WTC11 (cell line): ENCODE results near the gene RAB11FIP3. TPM values are rescaled to one million over a fixed set of nuclear protein-coding genes. Genes with fewer than 3 reads are reported as not detected.

Experiments used
- ATAC-seq: fragments of 200-7000 bp; cut with Tn5 transposase; 2 replicates; pipeline ENCODE4 v1.10.0; 2021; ENCODE audit warnings: mild to moderate bottlenecking, moderate library complexity
- CTCF ChIA-PET: fragments of 300-600 bp; sonication (Branson Sonifier 250); formaldehyde crosslinking; loops from one replicate; lab custom pipeline; 2021; ENCODE audit warnings: antibody characterized with exemption; lab: Charles Lee
- POLR2A ChIA-PET: fragments of 350-600 bp; sonication (Branson Sonifier 250); formaldehyde crosslinking; loops from one replicate; lab custom pipeline; 2021; ENCODE audit warnings: antibody characterized with exemption; lab: Charles Lee
- DNase-seq: peaks from one replicate; pipeline ENCODE4 v3.0.0; 2021; ENCODE audit warnings: low spot score
- H3K27ac Mint-ChIP-seq: 2 replicates; pipeline ENCODE4 v1.8.0; 2021; ENCODE audit warnings: mixed read lengths
- H3K27me3 Mint-ChIP-seq: 2 replicates; pipeline ENCODE4 v1.8.0; 2021; ENCODE audit warnings: low read depth, mild to moderate bottlenecking, moderate library complexity, mixed read lengths
- H3K36me3 Mint-ChIP-seq: 2 replicates; pipeline ENCODE4 v1.8.0; 2021; ENCODE audit warnings: mixed read lengths
- H3K4me1 Mint-ChIP-seq: 2 replicates; pipeline ENCODE4 v1.8.0; 2022; ENCODE audit warnings: mixed read lengths
- H3K4me3 Mint-ChIP-seq: 2 replicates; pipeline ENCODE4 v1.8.0; 2021; ENCODE audit warnings: mild to moderate bottlenecking, moderate library complexity, mixed read lengths
- H3K9me3 Mint-ChIP-seq: 2 replicates; pipeline ENCODE4 v1.8.0; 2021; ENCODE audit warnings: mixed read lengths
- ATF1 ChIP-seq: sonication (generic); formaldehyde crosslinking; IDR thresholded peaks from 2 replicates; pipeline ENCODE4 v1.8.1; 2023; ENCODE audit warnings: mild to moderate bottlenecking, moderate library complexity, missing genetic modification reagents
- ESRRA ChIP-seq: sonication (generic); formaldehyde crosslinking; IDR thresholded peaks from 2 replicates; pipeline ENCODE4 v1.8.1; 2022; ENCODE audit warnings: mild to moderate bottlenecking, missing genetic modification reagents, borderline replicate concordance
- FOXJ3 ChIP-seq: sonication (generic); formaldehyde crosslinking; IDR thresholded peaks from 2 replicates; pipeline ENCODE4 v1.9.0; 2021; ENCODE audit warnings: missing genetic modification reagents, mild to moderate bottlenecking, borderline replicate concordance
- FOXK1 ChIP-seq: sonication (generic); formaldehyde crosslinking; IDR thresholded peaks from 2 replicates; pipeline ENCODE4 v1.8.0; 2022; ENCODE audit warnings: mild to moderate bottlenecking, moderate library complexity, missing genetic modification reagents
- FOXP1 ChIP-seq: sonication (generic); formaldehyde crosslinking; IDR thresholded peaks from 2 replicates; pipeline ENCODE4 v1.8.0; 2022; ENCODE audit warnings: missing genetic modification reagents, mild to moderate bottlenecking, moderate library complexity, borderline replicate concordance
- GRHL2 ChIP-seq: fragments of 250-450 bp; sonication (Bioruptor Pico); IDR thresholded peaks from 2 replicates; pipeline ENCODE4 v1.8.0; 2022; ENCODE audit warnings: mild to moderate bottlenecking, moderate library complexity; ENCODE audit not compliant: insufficient replicate concordance, severe bottlenecking
- NFE2L1 ChIP-seq: sonication (generic); formaldehyde crosslinking; IDR thresholded peaks from 2 replicates; pipeline ENCODE4 v1.8.1; 2023; ENCODE audit warnings: missing genetic modification reagents
- NR3C1 ChIP-seq: sonication (generic); formaldehyde crosslinking; conservative IDR thresholded peaks from 2 replicates; pipeline ENCODE4 v1.8.1; 2023; ENCODE audit warnings: low read depth, mild to moderate bottlenecking, missing genetic modification reagents
- TEAD1 ChIP-seq: sonication (generic); formaldehyde crosslinking; IDR thresholded peaks from 2 replicates; pipeline ENCODE4 v1.8.0; 2022; ENCODE audit warnings: mild to moderate bottlenecking, missing genetic modification reagents
- ZNF121 ChIP-seq: sonication (generic); formaldehyde crosslinking; IDR thresholded peaks from 2 replicates; pipeline ENCODE4 v1.8.0; 2023; ENCODE audit warnings: missing genetic modification reagents
- ZNF317 ChIP-seq: sonication (generic); formaldehyde crosslinking; IDR thresholded peaks from 2 replicates; pipeline ENCODE4 v1.8.1; 2023; ENCODE audit warnings: low read depth, mild to moderate bottlenecking, moderate library complexity, missing genetic modification reagents, borderline replicate concordance
- ZNF396 ChIP-seq: fragments of 250-450 bp; sonication (Bioruptor Pico); IDR thresholded peaks from 2 replicates; pipeline ENCODE4 v1.8.0; 2021; ENCODE audit warnings: mild to moderate bottlenecking, moderate library complexity, borderline replicate concordance
- ZNF416 ChIP-seq: fragments of 250-450 bp; sonication (Bioruptor Pico); IDR thresholded peaks from 2 replicates; pipeline ENCODE4 v1.9.0; 2021; ENCODE audit warnings: mild to moderate bottlenecking, inconsistent platforms
- ZNF423 ChIP-seq: fragments of 250-450 bp; sonication (Bioruptor Pico); IDR thresholded peaks from 2 replicates; pipeline ENCODE4 v2.1.2; 2022; ENCODE audit warnings: mild to moderate bottlenecking, moderate library complexity
- total RNA-seq: library from RNA; stranded (reverse); gene quantifications from 3 replicates; pipeline ENCODE4 v1.2.3, GENCODE V29; 2021
- TF ChIP-seq, protein P1 (sequence below): sonication (generic); formaldehyde crosslinking; IDR thresholded peaks from 2 replicates; pipeline ENCODE4 v1.8.1; 2023; ENCODE audit warnings: mild to moderate bottlenecking, missing genetic modification reagents, moderate library complexity
- TF ChIP-seq, protein P2 (sequence below): sonication (generic); formaldehyde crosslinking; IDR thresholded peaks from 2 replicates; pipeline ENCODE4 v1.8.0; 2022; ENCODE audit warnings: mild to moderate bottlenecking, missing genetic modification reagents
- TF ChIP-seq, protein P3 (sequence below): fragments of 250-450 bp; sonication (Bioruptor Pico); IDR thresholded peaks from 2 replicates; pipeline ENCODE4 v1.8.0; 2021; ENCODE audit warnings: mild to moderate bottlenecking
- TF ChIP-seq, protein P4 (sequence below): fragments of 250-450 bp; sonication (Bioruptor Pico); IDR thresholded peaks from 2 replicates; pipeline ENCODE4 v1.9.0; 2021; ENCODE audit warnings: mild to moderate bottlenecking
- TF ChIP-seq, protein P5 (sequence below): sonication (generic); formaldehyde crosslinking; IDR thresholded peaks from 2 replicates; pipeline ENCODE4 v1.8.1; 2022; ENCODE audit warnings: low read depth, missing genetic modification reagents, borderline replicate concordance
- TF ChIP-seq, protein P6 (sequence below): sonication (generic); formaldehyde crosslinking; IDR thresholded peaks from 2 replicates; pipeline ENCODE4 v1.8.1; 2023; ENCODE audit warnings: mild to moderate bottlenecking, missing genetic modification reagents
- TF ChIP-seq, protein P7 (sequence below): sonication (generic); formaldehyde crosslinking; IDR thresholded peaks from 2 replicates; pipeline ENCODE4 v1.8.1; 2023; ENCODE audit warnings: mild to moderate bottlenecking, missing genetic modification reagents, borderline replicate concordance

The RAB11FIP3 gene
- total RNA-seq, 1 experiment from 2014 or later = 38.6 TPM

DNA sequence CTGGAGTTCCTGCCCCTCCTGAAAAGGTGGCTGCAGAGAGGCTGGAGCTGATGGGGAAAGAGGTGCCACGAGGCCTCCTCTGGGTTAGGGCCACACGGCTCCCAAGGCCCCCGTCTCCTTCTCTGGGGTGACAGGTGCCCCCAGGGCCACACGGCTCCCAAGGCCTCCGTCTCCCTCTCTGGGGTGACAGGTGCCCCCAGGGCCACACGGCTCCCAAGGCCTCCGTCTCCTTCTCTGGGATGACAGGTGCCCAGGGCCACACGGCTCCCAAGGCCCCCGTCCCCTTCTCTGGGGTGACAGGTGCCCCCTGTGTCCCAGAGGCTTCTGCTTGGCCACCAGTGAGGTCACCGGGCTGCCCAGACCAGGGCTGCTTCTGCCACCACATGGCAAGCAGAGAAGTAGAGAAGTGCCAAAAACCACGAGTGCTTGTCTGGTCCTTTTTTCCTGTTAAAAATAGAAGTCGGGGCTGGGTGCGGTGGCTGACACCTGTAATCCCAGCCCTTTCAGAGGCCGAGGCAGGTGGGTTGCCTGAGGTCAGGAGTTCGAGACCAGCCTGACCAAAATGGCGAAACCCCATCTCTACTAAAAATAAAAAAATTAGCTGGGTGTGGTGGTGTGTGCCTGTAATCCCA, 106.2 kb downstream of the RAB11FIP3 start:
- Mint-ChIP-seq H3K36me3 (no peaks in the 10 kb centered on the region), H3K9me3 (no peaks in the 10 kb centered on the region), H3K27ac (no peak overlapping the region), H3K27me3 (no peaks in the 10 kb centered on the region), H3K4me3 (no peak overlapping the region), H3K4me1 (peaks cover 12% of the 10 kb centered on the region)
- CTCF ChIA-PET = interaction anchor here (0.6 to 1.8 kb wide), 3 partner anchors 11 to 51 kb away, joined by 3 to 6 read pairs (median 3); no protein-coding TSS in a partner anchor
- no peak for TF ChIP-seq ZNF423 (CRISPR knock-in tag)
- no peak for ATAC-seq
- no peak for DNase-seq
- POLR2A ChIA-PET = interaction anchor here (0.7 kb wide), 1 partner anchor 423 kb away, joined by 4 read pairs; no protein-coding TSS in a partner anchor

DNA sequence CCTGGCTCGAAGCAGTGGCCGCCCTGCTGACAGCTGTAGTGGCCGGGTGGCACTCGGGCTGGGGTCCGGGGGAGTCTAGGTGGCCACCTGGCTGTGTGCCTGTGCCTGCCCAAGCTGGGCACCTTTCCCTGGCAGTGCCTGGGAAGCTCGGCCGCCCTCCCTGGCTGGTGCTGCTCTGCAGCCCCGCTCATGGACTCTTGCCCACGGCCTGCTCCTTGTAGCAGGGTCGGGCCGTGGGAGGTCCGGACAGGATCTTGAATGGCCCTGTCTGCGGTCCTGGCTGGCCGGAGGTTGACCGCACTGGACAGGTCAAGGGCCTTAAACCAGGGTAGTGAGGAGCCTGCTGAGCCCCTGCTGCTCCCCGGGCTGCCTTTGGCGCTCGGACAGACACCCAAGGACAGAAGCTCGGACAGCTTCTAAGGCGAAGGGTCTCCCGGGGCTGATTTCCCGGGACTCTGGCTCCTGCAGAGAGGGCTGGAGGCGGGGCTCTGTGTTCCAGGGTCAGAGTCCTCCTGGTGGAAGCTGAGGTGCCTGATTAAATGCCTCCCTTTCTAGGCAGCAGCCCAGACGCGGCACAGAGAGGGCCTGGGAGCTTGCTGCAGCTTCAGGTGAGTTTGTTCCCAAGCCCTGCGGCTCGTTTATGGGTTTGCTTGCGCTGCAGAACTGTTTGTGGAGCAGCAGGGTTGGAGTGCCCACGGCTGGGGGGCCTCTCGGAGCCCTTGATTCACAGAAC, 108.1 kb downstream of the RAB11FIP3 start:
- Mint-ChIP-seq H3K4me1 (peaks cover 10% of the 10 kb centered on the region), H3K9me3 (no peaks in the 10 kb centered on the region), H3K4me3 (no peak overlapping the region), H3K27ac (no peak overlapping the region)
- peak; percentile 53 for ATAC-seq
- CTCF ChIA-PET = interaction anchor here (0.6 to 1.9 kb wide), 6 partner anchors 10 to 127 kb away, joined by 3 to 11 read pairs (median 4); no protein-coding TSS in a partner anchor
- DNase-seq = peak; percentile 52
- TF ChIP-seq ZNF416 (CRISPR knock-in tag) (no peak), GRHL2 (CRISPR knock-in tag) (no peak), ZNF317 (CRISPR knock-in tag) (no peak), FOXK1 (CRISPR knock-in tag) (no peak), ATF1 (CRISPR knock-in tag) (no peak), NFE2L1 (no peak), TEAD1 (CRISPR knock-in tag) (no peak), ESRRA (CRISPR knock-in tag) (no peak), NR3C1 (no peak), FOXJ3 (no peak), ZNF121 (no peak), ZNF396 (CRISPR knock-in tag) (no peak), FOXP1 (CRISPR knock-in tag) (no peak)
- TF ChIP-seq, protein P1, sequence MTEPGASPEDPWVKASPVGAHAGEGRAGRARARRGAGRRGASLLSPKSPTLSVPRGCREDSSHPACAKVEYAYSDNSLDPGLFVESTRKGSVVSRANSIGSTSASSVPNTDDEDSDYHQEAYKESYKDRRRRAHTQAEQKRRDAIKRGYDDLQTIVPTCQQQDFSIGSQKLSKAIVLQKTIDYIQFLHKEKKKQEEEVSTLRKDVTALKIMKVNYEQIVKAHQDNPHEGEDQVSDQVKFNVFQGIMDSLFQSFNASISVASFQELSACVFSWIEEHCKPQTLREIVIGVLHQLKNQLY = no peak
- TF ChIP-seq, protein P2, sequence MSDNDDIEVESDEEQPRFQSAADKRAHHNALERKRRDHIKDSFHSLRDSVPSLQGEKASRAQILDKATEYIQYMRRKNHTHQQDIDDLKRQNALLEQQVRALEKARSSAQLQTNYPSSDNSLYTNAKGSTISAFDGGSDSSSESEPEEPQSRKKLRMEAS (CRISPR knock-in tag) = no peak
- TF ChIP-seq, protein P3, sequence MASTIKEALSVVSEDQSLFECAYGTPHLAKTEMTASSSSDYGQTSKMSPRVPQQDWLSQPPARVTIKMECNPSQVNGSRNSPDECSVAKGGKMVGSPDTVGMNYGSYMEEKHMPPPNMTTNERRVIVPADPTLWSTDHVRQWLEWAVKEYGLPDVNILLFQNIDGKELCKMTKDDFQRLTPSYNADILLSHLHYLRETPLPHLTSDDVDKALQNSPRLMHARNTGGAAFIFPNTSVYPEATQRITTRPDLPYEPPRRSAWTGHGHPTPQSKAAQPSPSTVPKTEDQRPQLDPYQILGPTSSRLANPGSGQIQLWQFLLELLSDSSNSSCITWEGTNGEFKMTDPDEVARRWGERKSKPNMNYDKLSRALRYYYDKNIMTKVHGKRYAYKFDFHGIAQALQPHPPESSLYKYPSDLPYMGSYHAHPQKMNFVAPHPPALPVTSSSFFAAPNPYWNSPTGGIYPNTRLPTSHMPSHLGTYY (CRISPR knock-in tag) = no peak
- TF ChIP-seq, protein P4, sequence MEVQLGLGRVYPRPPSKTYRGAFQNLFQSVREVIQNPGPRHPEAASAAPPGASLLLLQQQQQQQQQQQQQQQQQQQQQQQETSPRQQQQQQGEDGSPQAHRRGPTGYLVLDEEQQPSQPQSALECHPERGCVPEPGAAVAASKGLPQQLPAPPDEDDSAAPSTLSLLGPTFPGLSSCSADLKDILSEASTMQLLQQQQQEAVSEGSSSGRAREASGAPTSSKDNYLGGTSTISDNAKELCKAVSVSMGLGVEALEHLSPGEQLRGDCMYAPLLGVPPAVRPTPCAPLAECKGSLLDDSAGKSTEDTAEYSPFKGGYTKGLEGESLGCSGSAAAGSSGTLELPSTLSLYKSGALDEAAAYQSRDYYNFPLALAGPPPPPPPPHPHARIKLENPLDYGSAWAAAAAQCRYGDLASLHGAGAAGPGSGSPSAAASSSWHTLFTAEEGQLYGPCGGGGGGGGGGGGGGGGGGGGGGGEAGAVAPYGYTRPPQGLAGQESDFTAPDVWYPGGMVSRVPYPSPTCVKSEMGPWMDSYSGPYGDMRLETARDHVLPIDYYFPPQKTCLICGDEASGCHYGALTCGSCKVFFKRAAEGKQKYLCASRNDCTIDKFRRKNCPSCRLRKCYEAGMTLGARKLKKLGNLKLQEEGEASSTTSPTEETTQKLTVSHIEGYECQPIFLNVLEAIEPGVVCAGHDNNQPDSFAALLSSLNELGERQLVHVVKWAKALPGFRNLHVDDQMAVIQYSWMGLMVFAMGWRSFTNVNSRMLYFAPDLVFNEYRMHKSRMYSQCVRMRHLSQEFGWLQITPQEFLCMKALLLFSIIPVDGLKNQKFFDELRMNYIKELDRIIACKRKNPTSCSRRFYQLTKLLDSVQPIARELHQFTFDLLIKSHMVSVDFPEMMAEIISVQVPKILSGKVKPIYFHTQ (CRISPR knock-in tag) = no peak
- TF ChIP-seq, protein P5, sequence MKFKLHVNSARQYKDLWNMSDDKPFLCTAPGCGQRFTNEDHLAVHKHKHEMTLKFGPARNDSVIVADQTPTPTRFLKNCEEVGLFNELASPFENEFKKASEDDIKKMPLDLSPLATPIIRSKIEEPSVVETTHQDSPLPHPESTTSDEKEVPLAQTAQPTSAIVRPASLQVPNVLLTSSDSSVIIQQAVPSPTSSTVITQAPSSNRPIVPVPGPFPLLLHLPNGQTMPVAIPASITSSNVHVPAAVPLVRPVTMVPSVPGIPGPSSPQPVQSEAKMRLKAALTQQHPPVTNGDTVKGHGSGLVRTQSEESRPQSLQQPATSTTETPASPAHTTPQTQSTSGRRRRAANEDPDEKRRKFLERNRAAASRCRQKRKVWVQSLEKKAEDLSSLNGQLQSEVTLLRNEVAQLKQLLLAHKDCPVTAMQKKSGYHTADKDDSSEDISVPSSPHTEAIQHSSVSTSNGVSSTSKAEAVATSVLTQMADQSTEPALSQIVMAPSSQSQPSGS (CRISPR knock-in tag) = no peak
- TF ChIP-seq, protein P6, sequence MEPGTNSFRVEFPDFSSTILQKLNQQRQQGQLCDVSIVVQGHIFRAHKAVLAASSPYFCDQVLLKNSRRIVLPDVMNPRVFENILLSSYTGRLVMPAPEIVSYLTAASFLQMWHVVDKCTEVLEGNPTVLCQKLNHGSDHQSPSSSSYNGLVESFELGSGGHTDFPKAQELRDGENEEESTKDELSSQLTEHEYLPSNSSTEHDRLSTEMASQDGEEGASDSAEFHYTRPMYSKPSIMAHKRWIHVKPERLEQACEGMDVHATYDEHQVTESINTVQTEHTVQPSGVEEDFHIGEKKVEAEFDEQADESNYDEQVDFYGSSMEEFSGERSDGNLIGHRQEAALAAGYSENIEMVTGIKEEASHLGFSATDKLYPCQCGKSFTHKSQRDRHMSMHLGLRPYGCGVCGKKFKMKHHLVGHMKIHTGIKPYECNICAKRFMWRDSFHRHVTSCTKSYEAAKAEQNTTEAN (CRISPR knock-in tag) = no peak
- TF ChIP-seq, protein P7, sequence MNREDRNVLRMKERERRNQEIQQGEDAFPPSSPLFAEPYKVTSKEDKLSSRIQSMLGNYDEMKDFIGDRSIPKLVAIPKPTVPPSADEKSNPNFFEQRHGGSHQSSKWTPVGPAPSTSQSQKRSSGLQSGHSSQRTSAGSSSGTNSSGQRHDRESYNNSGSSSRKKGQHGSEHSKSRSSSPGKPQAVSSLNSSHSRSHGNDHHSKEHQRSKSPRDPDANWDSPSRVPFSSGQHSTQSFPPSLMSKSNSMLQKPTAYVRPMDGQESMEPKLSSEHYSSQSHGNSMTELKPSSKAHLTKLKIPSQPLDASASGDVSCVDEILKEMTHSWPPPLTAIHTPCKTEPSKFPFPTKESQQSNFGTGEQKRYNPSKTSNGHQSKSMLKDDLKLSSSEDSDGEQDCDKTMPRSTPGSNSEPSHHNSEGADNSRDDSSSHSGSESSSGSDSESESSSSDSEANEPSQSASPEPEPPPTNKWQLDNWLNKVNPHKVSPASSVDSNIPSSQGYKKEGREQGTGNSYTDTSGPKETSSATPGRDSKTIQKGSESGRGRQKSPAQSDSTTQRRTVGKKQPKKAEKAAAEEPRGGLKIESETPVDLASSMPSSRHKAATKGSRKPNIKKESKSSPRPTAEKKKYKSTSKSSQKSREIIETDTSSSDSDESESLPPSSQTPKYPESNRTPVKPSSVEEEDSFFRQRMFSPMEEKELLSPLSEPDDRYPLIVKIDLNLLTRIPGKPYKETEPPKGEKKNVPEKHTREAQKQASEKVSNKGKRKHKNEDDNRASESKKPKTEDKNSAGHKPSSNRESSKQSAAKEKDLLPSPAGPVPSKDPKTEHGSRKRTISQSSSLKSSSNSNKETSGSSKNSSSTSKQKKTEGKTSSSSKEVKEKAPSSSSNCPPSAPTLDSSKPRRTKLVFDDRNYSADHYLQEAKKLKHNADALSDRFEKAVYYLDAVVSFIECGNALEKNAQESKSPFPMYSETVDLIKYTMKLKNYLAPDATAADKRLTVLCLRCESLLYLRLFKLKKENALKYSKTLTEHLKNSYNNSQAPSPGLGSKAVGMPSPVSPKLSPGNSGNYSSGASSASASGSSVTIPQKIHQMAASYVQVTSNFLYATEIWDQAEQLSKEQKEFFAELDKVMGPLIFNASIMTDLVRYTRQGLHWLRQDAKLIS (CRISPR knock-in tag) = no peak
- TF ChIP-seq, all 79 proteins: peak for 0
- Mint-ChIP-seq H3K36me3 (peaks cover 3% of the 10 kb centered on the region; the same call in 1 of the 2 replicates), H3K27me3 (no peaks in the 10 kb centered on the region)
- POLR2A ChIA-PET = interaction anchor here (0.6 to 1.0 kb wide), 2 partner anchors 181 to 481 kb away, joined by 3 to 4 read pairs; partner anchors contain the start of gene AXIN1
